ENCODE data around the gene BHMT2.
A peak's percentile ranks its signal among the peaks of the same experiment; 100 is the strongest.

The BHMT2 gene

DNA sequence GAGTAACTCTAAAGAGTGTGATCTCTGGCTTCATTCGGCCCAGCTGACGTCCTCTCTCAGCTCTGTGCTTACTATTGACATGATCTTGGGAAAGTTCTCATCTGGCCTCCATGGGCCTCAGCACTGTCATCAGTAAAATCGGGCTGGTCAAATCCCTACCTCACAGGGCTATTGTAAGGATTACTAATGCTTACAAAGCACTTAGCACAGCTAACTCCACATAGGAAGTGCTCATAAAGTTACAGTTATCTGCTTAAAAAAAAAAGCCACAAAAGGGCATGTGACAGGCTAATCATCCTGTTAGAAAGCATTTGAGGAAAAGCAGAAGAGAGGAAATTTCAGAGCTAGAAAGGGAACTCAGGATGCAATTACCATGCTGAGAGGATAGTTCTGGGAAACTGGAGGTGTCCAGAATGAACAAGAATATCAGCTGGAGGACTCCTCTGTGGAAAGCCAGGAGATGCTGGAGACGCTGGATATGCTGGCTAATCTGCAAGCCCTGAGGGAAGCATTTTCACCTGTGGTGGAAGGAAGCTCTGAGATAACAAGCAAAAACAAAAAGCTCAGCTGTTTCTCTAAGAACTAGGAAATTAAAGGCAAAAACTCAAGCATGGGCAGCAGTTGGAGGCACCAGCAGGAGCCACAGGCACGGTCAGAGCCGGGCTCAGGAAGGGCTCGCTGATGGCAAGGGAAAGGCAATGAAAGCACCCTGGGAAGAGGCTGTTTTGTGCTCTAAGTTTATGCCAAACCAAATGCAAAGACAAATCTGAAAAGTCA lies 37.6 kb downstream of the BHMT2 start:
- no peak overlapping the region for H3K4me3 ChIP-seq (ENCODE audit: low read length)
- peaks cover 5% of the 10 kb centered on the region for H3K9me3 ChIP-seq (ENCODE audit: insufficient read depth, low read depth, low read length)
- peaks cover 24% of the 10 kb centered on the region for H3K27me3 ChIP-seq (ENCODE audit: insufficient read depth, low read length)
- H3K9ac ChIP-seq (ENCODE audit: low read depth, low read length), result no peak overlapping the region
- H3K36me3 ChIP-seq (ENCODE audit: insufficient read depth, low read depth, low read length), result no peaks in the 10 kb centered on the region
- H3K4me1 ChIP-seq (ENCODE audit: insufficient read depth, low read length), result no peaks in the 10 kb centered on the region
- H3K27ac ChIP-seq (ENCODE audit: low read length), result no peak overlapping the region

GRCh38 chr5:79108086-79108485 lies 38.5 kb downstream of the BHMT2 start:
- no peaks in the 10 kb centered on the region for H3K4me1 ChIP-seq (ENCODE audit: insufficient read depth, low read length)
- H3K9ac ChIP-seq (ENCODE audit: low read depth, low read length), result no peak overlapping the region
- H3K27ac ChIP-seq (ENCODE audit: low read length), result no peak overlapping the region
- no peaks in the 10 kb centered on the region for H3K36me3 ChIP-seq (ENCODE audit: insufficient read depth, low read depth, low read length)
- H3K27me3 ChIP-seq (ENCODE audit: insufficient read depth, low read length), result peaks cover 32% of the 10 kb centered on the region
- H3K9me3 ChIP-seq (ENCODE audit: insufficient read depth, low read depth, low read length), result no peaks in the 10 kb centered on the region
- H3K4me3 ChIP-seq (ENCODE audit: low read length), result no peak overlapping the region

DNA sequence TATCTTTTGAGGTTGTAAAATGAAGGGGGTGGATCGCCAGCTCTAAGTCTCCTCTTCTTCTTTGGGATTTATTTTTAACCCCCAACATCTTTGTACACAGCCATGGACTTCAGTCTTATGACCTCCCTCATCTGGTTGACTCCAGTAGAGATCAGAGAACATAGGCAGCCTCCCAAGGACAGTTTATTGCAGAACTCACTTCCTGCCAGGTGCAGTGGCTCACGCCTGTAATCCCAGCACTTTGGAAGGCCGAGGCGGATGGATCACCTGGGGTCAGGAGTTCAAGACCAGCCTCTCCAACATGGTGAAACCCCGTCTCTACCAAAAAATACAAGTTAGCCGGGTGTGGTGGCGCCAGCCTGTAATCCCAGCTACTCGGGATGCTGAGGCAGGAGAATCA lies 39.2 kb downstream of the BHMT2 start:
- Histone ChIP-seq H3K4me3 (ENCODE audit: low read length) (no peak overlapping the region), H3K4me1 (ENCODE audit: insufficient read depth, low read length) (no peaks in the 10 kb centered on the region), H3K9me3 (ENCODE audit: insufficient read depth, low read depth, low read length) (no peaks in the 10 kb centered on the region), H3K36me3 (ENCODE audit: insufficient read depth, low read depth, low read length) (no peaks in the 10 kb centered on the region), H3K27ac (ENCODE audit: low read length) (no peak overlapping the region), H3K27me3 (ENCODE audit: insufficient read depth, low read length) (peaks cover 40% of the 10 kb centered on the region), H3K9ac (ENCODE audit: low read depth, low read length) (no peak overlapping the region)

DNA sequence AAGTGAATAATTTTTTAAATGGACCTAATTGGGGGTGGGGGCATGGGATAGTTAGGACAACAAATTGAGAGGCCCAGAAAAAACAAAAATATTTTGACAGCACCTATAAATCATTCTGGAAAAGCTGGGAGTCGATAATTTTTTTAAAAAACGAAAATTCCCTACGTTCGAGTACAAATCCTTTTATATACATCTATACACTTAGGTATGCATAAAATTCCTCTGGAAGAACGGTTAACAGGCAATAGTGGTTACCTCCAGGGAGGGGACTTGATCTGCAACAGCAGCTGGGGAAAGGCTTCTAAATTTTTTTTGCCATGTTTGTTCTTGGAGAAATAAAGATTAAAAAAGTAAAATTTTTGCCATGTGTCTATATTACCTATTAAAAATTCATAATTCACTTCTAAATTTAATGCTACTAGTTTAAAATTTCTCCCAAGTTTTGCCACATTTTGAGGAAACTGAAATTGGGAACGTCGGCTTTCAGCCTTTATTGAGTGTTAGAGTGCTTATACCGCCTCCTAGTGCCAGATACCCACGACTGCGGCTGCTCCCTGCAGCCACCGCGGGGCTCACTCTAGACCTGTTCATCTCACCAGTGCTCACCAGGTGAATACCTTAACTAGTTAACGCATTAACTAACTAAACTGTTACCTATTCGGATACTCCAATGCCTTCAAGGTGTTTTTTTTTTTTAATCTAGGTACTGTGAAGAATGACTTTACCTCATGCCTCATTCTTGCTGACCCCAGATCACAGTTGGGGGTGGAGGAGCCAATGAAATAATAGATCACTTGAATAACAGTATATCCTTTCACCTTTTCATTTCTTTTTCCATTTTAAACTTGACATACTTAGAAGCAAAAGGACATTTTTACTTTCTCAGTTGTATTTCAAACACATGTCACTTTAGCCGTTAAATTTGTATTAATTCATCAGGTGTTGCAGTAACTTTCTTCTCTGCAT lies 40.2 kb downstream of the BHMT2 start:
- Histone ChIP-seq H3K4me3 (ENCODE audit: low read length) (no peak overlapping the region), H3K27ac (ENCODE audit: low read length) (no peak overlapping the region), H3K27me3 (ENCODE audit: insufficient read depth, low read length) (peaks cover 46% of the 10 kb centered on the region), H3K9me3 (ENCODE audit: insufficient read depth, low read depth, low read length) (no peaks in the 10 kb centered on the region), H3K4me1 (ENCODE audit: insufficient read depth, low read length) (no peaks in the 10 kb centered on the region), H3K9ac (ENCODE audit: low read depth, low read length) (no peak overlapping the region), H3K36me3 (ENCODE audit: insufficient read depth, low read depth, low read length) (no peaks in the 10 kb centered on the region)

DNA sequence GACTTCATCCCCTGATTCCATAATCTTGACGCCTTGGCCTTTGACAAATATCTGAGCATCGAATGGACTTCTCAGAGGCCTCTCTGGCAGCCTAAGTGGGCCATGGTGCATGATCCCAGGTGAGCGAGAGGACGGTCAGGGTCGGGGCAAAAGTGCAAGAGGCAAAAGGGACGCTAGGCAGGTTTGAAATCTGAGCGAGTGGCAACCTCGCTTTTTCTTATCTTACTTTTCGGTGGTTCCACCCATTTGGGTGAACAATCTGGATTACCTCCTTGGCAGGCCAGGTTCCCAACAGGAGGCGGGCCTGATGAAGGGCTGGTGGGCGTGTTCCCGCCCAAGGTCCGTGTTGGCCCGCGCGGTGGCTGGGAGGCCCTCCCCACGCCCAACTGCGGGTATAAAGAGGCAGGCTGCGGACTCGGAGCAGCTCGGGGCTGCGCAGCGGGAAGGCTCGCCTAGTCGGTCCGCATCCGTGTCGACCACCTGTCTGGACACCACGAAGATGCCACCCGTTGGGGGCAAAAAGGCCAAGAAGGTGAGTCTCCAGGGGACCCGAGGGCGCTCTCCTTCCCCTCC lies 41.9 kb downstream of the BHMT2 start, which contains the start of gene BHMT:
Gene BHMT (plus strand): TSS at position 423 of the 573 bp plus-strand sequence. CDS start 77 bp downstream, at position 500.
- no peaks in the 10 kb centered on the region for H3K4me1 ChIP-seq (ENCODE audit: insufficient read depth, low read length)
- peak within 1 kb of the TSS; percentile 13; the same call in 1 of the 2 replicates for H3K9ac ChIP-seq (ENCODE audit: low read depth, low read length)
- no peaks in the 10 kb centered on the region for H3K9me3 ChIP-seq (ENCODE audit: insufficient read depth, low read depth, low read length)
- H3K4me3 ChIP-seq (ENCODE audit: low read length), result peak within 1 kb of the TSS; percentile 73
- H3K27ac ChIP-seq (ENCODE audit: low read length), result no peak within 1 kb of the TSS
- H3K36me3 ChIP-seq (ENCODE audit: insufficient read depth, low read depth, low read length), result no peaks in the 10 kb centered on the region
- H3K27me3 ChIP-seq (ENCODE audit: insufficient read depth, low read length), result peaks cover 46% of the 10 kb centered on the region

- Histone ChIP-seq H3K27ac (ENCODE audit: low read length) (no peak overlapping the region), H3K9ac (ENCODE audit: low read depth, low read length) (peak overlapping the region; percentile 13; the same call in 1 of the 2 replicates), H3K27me3 (ENCODE audit: insufficient read depth, low read length) (peaks cover 46% of the 10 kb centered on the region), H3K36me3 (ENCODE audit: insufficient read depth, low read depth, low read length) (no peaks in the 10 kb centered on the region), H3K4me1 (ENCODE audit: insufficient read depth, low read length) (no peaks in the 10 kb centered on the region), H3K4me3 (ENCODE audit: low read length) (peak overlapping the region; percentile 73), H3K9me3 (ENCODE audit: insufficient read depth, low read depth, low read length) (no peaks in the 10 kb centered on the region)
Observed at GRCh38 chr5:79111960-79112702, 42.6 kb downstream of the BHMT2 start.

DNA sequence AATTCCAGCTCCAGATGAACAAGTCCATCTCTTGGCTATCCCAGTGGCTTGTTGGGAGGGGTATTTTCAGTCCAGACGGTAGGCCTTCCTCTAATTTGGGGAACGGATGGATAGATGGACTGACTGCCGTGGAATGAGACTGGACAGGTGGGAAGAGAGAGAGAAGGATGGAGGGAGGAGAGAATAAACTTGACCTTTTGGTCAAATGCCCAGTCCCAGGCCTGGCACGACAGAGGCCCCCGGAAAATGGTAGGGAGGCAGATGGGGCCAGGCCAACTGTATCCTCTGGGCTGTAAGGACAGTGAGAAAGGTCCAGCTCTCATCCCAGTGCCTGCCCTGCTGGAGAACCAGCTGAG lies 43.1 kb downstream of the BHMT2 start:
- H3K4me1 ChIP-seq (ENCODE audit: insufficient read depth, low read length), result no peaks in the 10 kb centered on the region
- H3K9ac ChIP-seq (ENCODE audit: low read depth, low read length), result no peak overlapping the region
- H3K27me3 ChIP-seq (ENCODE audit: insufficient read depth, low read length), result peaks cover 46% of the 10 kb centered on the region
- H3K27ac ChIP-seq (ENCODE audit: low read length), result no peak overlapping the region
- H3K36me3 ChIP-seq (ENCODE audit: insufficient read depth, low read depth, low read length), result no peaks in the 10 kb centered on the region
- no peaks in the 10 kb centered on the region for H3K9me3 ChIP-seq (ENCODE audit: insufficient read depth, low read depth, low read length)
- H3K4me3 ChIP-seq (ENCODE audit: low read length), result peak overlapping the region; percentile 73; the same call in 1 of the 2 replicates

- no peak overlapping the region for H3K27ac ChIP-seq (ENCODE audit: low read length)
- H3K9ac ChIP-seq (ENCODE audit: low read depth, low read length), result no peak overlapping the region
- H3K4me3 ChIP-seq (ENCODE audit: low read length), result no peak overlapping the region
- no peaks in the 10 kb centered on the region for H3K9me3 ChIP-seq (ENCODE audit: insufficient read depth, low read depth, low read length)
- no peaks in the 10 kb centered on the region for H3K36me3 ChIP-seq (ENCODE audit: insufficient read depth, low read depth, low read length)
- peaks cover 1% of the 10 kb centered on the region; the same call in 1 of the 2 replicates for H3K27me3 ChIP-seq (ENCODE audit: insufficient read depth, low read length)
- no peaks in the 10 kb centered on the region for H3K4me1 ChIP-seq (ENCODE audit: insufficient read depth, low read length)
Observed at GRCh38 chr5:79119486-79119885, 49.9 kb downstream of the BHMT2 start.

- no peaks in the 10 kb centered on the region for H3K4me1 ChIP-seq (ENCODE audit: insufficient read depth, low read length)
- no peaks in the 10 kb centered on the region for H3K36me3 ChIP-seq (ENCODE audit: insufficient read depth, low read depth, low read length)
- no peaks in the 10 kb centered on the region for H3K9me3 ChIP-seq (ENCODE audit: insufficient read depth, low read depth, low read length)
- H3K4me3 ChIP-seq (ENCODE audit: low read length), result no peak overlapping the region
- no peak overlapping the region for H3K9ac ChIP-seq (ENCODE audit: low read depth, low read length)
- H3K27ac ChIP-seq (ENCODE audit: low read length), result no peak overlapping the region
- no peaks in the 10 kb centered on the region for H3K27me3 ChIP-seq (ENCODE audit: insufficient read depth, low read length)
Observed at GRCh38 chr5:79120221-79120620, 50.7 kb downstream of the BHMT2 start.

GRCh38 chr5:79122973-79123372 lies 53.4 kb downstream of the BHMT2 start:
- no peak overlapping the region for H3K9ac ChIP-seq (ENCODE audit: low read depth, low read length)
- H3K36me3 ChIP-seq (ENCODE audit: insufficient read depth, low read depth, low read length), result no peaks in the 10 kb centered on the region
- H3K9me3 ChIP-seq (ENCODE audit: insufficient read depth, low read depth, low read length), result no peaks in the 10 kb centered on the region
- no peaks in the 10 kb centered on the region for H3K27me3 ChIP-seq (ENCODE audit: insufficient read depth, low read length)
- H3K4me1 ChIP-seq (ENCODE audit: insufficient read depth, low read length), result no peaks in the 10 kb centered on the region
- no peak overlapping the region for H3K4me3 ChIP-seq (ENCODE audit: low read length)
- no peak overlapping the region for H3K27ac ChIP-seq (ENCODE audit: low read length)

- no peaks in the 10 kb centered on the region for H3K9me3 ChIP-seq (ENCODE audit: insufficient read depth, low read depth, low read length)
- H3K4me1 ChIP-seq (ENCODE audit: insufficient read depth, low read length), result no peaks in the 10 kb centered on the region
- H3K4me3 ChIP-seq (ENCODE audit: low read length), result no peak overlapping the region
- no peak overlapping the region for H3K9ac ChIP-seq (ENCODE audit: low read depth, low read length)
- no peaks in the 10 kb centered on the region for H3K36me3 ChIP-seq (ENCODE audit: insufficient read depth, low read depth, low read length)
- no peak overlapping the region for H3K27ac ChIP-seq (ENCODE audit: low read length)
- H3K27me3 ChIP-seq (ENCODE audit: insufficient read depth, low read length), result no peaks in the 10 kb centered on the region
Observed at GRCh38 chr5:79124607-79125006, 55.0 kb downstream of the BHMT2 start.

All from iPS-20b (cell line).